ENCODE measurements around the gene ULBP1. TPM values are rescaled to one million over a fixed set of nuclear protein-coding genes. Genes with fewer than 3 reads are reported as not detected.
"Not testable (repeated sequence)": the region's sequence is repeated elsewhere in the genome, so short reads cannot be mapped to it uniquely, and the experiment has no call there.

ULBP1 gene
- total and polyA plus RNA-seq, 8 donors, result 0.02 to 1.3 (median 0.09) TPM; not detected in 3

- peak; percentile 91 to 95 (median 92) for ATAC-seq
- intact Hi-C loops (cut with DNase I), result no loop called here
Observed at GRCh38 chr6:149941583-149942460, 21.9 kb upstream of the ULBP1 start, which contains the start of gene ULBP2. TSS of gene ULBP2 (plus strand) at chr6:149942014. CDS start at chr6:149942073, 59 bp downstream.

GRCh38 chr6:149942461-149942829 is 21.3 kb upstream of the ULBP1 start:
- TF ChIP-seq CTCF (IDR thresholded peaks at IDR 0.05), result no peak
- no peak overlapping the region for H3K27ac ChIP-seq
- FAIRE-seq (no peak), DNase-seq (peak in 1 of 6 donors; percentile 67), ATAC-seq (peak in 2 of 4 donors; percentile 2)
- H3K4me3 ChIP-seq, result peak overlapping the region in 3 of 4 donors; percentile 25 to 71 (median 45)
- H3K9me3 ChIP-seq, result no peaks in the 10 kb centered on the region
- intact Hi-C loops (cut with DNase I), result no loop called here
- no peaks in the 10 kb centered on the region for H3K36me3 ChIP-seq
- H3K27me3 ChIP-seq, result peaks cover 0 to 19% (median 9%) of the 10 kb centered on the region in 4 donors
- peaks cover 0 to 12% (median 9%) of the 10 kb centered on the region in 3 donors for H3K4me1 ChIP-seq
- 23 to 34% methylated on average over 13 of the region's 13 CpGs for WGBS, 2 donors

More at GRCh38 chr6:149941583-149942460, 21.9 kb upstream of the ULBP1 start, which contains the start of gene ULBP2:
- no peak for TF ChIP-seq CTCF (IDR thresholded peaks at IDR 0.05)
- DNase-seq (peak; percentile 73 to 85 (median 80)), FAIRE-seq (no peak)
- H3K27me3 ChIP-seq, result peaks cover 0 to 25% (median 9%) of the 10 kb centered on the region in 4 donors
- peak within 1 kb of the TSS; percentile 25 to 71 (median 41) for H3K4me3 ChIP-seq
- peaks cover 0 to 12% (median 9%) of the 10 kb centered on the region in 3 donors for H3K4me1 ChIP-seq
- no peaks in the 10 kb centered on the region for H3K36me3 ChIP-seq
- no peak within 1 kb of the TSS for H3K27ac ChIP-seq
- WGBS, 2 donors, result 1% methylated on average over 54 to 62 of the region's 62 CpGs
- no peaks in the 10 kb centered on the region for H3K9me3 ChIP-seq

GRCh38 chr6:149943321-149943720 is 20.4 kb upstream of the ULBP1 start:
- WGBS, 2 donors, result 75 to 76% methylated on average over 5 of the region's 5 CpGs
- H3K27ac ChIP-seq; H3K36me3 ChIP-seq; H3K9me3 ChIP-seq; H3K4me1 ChIP-seq; FAIRE-seq; H3K4me3 ChIP-seq; intact Hi-C loops (cut with DNase I); ATAC-seq: not testable (repeated sequence)
- peak in 1 of 6 donors; percentile 31 for DNase-seq
- peaks cover 0 to 15% (median 7%) of the 10 kb centered on the region in 4 donors for H3K27me3 ChIP-seq

- H3K27ac ChIP-seq; ATAC-seq; H3K4me1 ChIP-seq; FAIRE-seq; H3K9me3 ChIP-seq; H3K36me3 ChIP-seq; intact Hi-C loops (cut with DNase I); DNase-seq; H3K27me3 ChIP-seq; H3K4me3 ChIP-seq: not testable (repeated sequence)
- 65 to 67% methylated on average over 3 to 5 of the region's 6 CpGs for WGBS, 2 donors
Observed at GRCh38 chr6:149945276-149945675, 18.5 kb upstream of the ULBP1 start.

- H3K27me3 ChIP-seq; H3K36me3 ChIP-seq; intact Hi-C loops (cut with DNase I); DNase-seq; H3K4me1 ChIP-seq; H3K4me3 ChIP-seq; H3K9me3 ChIP-seq; ATAC-seq; FAIRE-seq; H3K27ac ChIP-seq: not testable (repeated sequence)
- 58 to 69% methylated on average over 7 of the region's 7 CpGs for WGBS, 2 donors
Observed at GRCh38 chr6:149946631-149947030, 17.1 kb upstream of the ULBP1 start.

- FAIRE-seq; H3K9me3 ChIP-seq; ATAC-seq; H3K4me3 ChIP-seq; intact Hi-C loops (cut with DNase I); DNase-seq; H3K4me1 ChIP-seq; H3K36me3 ChIP-seq; H3K27ac ChIP-seq; H3K27me3 ChIP-seq: not testable (repeated sequence)
- WGBS, 2 donors, result no CpG with 5 or more reads among the region's 1 CpG
Observed at GRCh38 chr6:149947533-149947932, 16.2 kb upstream of the ULBP1 start.
